Measurements from ENCODE around the gene PSMC4. TPM values are rescaled to one million over a fixed set of nuclear protein-coding genes. Genes with fewer than 3 reads are reported as not detected.
"Not testable (repeated sequence)": the region's sequence is repeated elsewhere in the genome, so short reads cannot be mapped to it uniquely, and the experiment has no call there.

Gene PSMC4
- total RNA-seq, 1 experiment from 2014 or later, result 105 TPM

- no peak for TF ChIP-seq CTCF (IDR thresholded peaks at IDR 0.05; ENCODE audit: unreplicated experiment)
- H3K9me3 Mint-ChIP-seq (ENCODE audit: unreplicated experiment), result no peaks in the 10 kb centered on the region
- intact Hi-C loops (cut with micrococcal nuclease), result no loop called here
- no peak overlapping the region for H3K4me3 Mint-ChIP-seq (ENCODE audit: unreplicated experiment)
- no peak for DNase-seq (ENCODE audit: unreplicated experiment)
- POLR2A ChIA-PET, result interaction anchor here (0.5 to 1.1 kb wide), 2 partner anchors 20 to 105 kb away, joined by 3 to 4 read pairs; partner anchors contain the start of genes FBL and PSMC4
- no peaks in the 10 kb centered on the region for H3K4me1 Mint-ChIP-seq (ENCODE audit: insufficient read depth, unreplicated experiment)
- BruUV-seq (replicated peaks), result no TSS peak
- no peaks in the 10 kb centered on the region for H3K27me3 Mint-ChIP-seq (ENCODE audit: insufficient read depth, unreplicated experiment)
- no peaks in the 10 kb centered on the region for H3K36me3 Mint-ChIP-seq (ENCODE audit: insufficient read depth, unreplicated experiment)
- no peak overlapping the region for H3K27ac Mint-ChIP-seq (ENCODE audit: low read depth, unreplicated experiment)
- CTCF ChIA-PET, result interaction anchor here (0.5 to 0.7 kb wide), 2 partner anchors 20 to 110 kb away, joined by 3 read pairs; partner anchors contain the start of gene PSMC4
Observed at GRCh38 chr19:39951065-39951650, 19.8 kb upstream of the PSMC4 start.

GRCh38 chr19:39951686-39952085 lies 19.3 kb upstream of the PSMC4 start:
- TF ChIP-seq CTCF (IDR thresholded peaks at IDR 0.05; ENCODE audit: unreplicated experiment), result no peak
- DNase-seq (ENCODE audit: unreplicated experiment), result peak; percentile 37
- Mint-ChIP-seq H3K4me1 (ENCODE audit: insufficient read depth, unreplicated experiment) (no peaks in the 10 kb centered on the region), H3K27me3 (ENCODE audit: insufficient read depth, unreplicated experiment) (no peaks in the 10 kb centered on the region), H3K27ac (ENCODE audit: low read depth, unreplicated experiment) (no peak overlapping the region), H3K36me3 (ENCODE audit: insufficient read depth, unreplicated experiment) (no peaks in the 10 kb centered on the region), H3K9me3 (ENCODE audit: unreplicated experiment) (no peaks in the 10 kb centered on the region), H3K4me3 (ENCODE audit: unreplicated experiment) (no peak overlapping the region)
- intact Hi-C loops (cut with micrococcal nuclease), result no loop called here
- ChIA-PET CTCF (interaction anchor here (0.7 kb wide), 1 partner anchor 19 kb away, joined by 3 read pairs; the partner anchor contains the start of gene PSMC4), POLR2A (interaction anchor here (1.1 kb wide), 1 partner anchor 19 kb away, joined by 4 read pairs; the partner anchor contains the start of gene PSMC4)
- BruUV-seq (replicated peaks), result no TSS peak

DNA sequence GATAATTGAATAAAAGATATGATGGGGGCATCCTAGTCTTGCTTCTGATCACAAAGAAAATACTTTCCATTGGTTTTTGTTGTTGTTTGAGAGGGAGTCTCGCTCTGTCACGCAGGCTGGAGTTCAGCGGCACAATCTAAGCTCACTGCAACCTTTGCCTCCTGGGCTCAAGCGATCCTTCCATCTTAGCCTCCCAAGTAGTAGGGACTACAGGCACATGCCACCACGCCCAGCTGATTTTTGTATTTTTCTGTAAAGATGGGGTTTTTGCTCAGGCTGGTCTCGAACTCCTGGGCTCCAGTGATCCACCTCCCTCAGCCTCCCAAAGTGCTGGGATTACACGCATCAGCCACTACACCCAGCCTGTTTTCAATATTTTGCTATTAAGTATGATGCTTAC lies 17.1 kb upstream of the PSMC4 start:
- DNase-seq (ENCODE audit: unreplicated experiment), result no peak
- H3K27me3 Mint-ChIP-seq (ENCODE audit: insufficient read depth, unreplicated experiment), result no peaks in the 10 kb centered on the region
- no peaks in the 10 kb centered on the region for H3K9me3 Mint-ChIP-seq (ENCODE audit: unreplicated experiment)
- POLR2A ChIA-PET, result interaction anchor here (0.6 kb wide), 1 partner anchor 680 kb away, joined by 3 read pairs; no protein-coding TSS in a partner anchor
- BruUV-seq (replicated peaks), result no TSS peak
- no peaks in the 10 kb centered on the region for H3K36me3 Mint-ChIP-seq (ENCODE audit: insufficient read depth, unreplicated experiment)
- H3K4me1 Mint-ChIP-seq (ENCODE audit: insufficient read depth, unreplicated experiment), result no peaks in the 10 kb centered on the region
- CTCF ChIA-PET, result interaction anchor here (1.0 kb wide), 1 partner anchor 16 kb away, joined by 4 read pairs; no protein-coding TSS in a partner anchor
- no peak overlapping the region for H3K27ac Mint-ChIP-seq (ENCODE audit: low read depth, unreplicated experiment)
- intact Hi-C loops (cut with micrococcal nuclease), result no loop called here
- H3K4me3 Mint-ChIP-seq (ENCODE audit: unreplicated experiment), result no peak overlapping the region
- TF ChIP-seq CTCF (IDR thresholded peaks at IDR 0.05; ENCODE audit: unreplicated experiment), result no peak

DNA sequence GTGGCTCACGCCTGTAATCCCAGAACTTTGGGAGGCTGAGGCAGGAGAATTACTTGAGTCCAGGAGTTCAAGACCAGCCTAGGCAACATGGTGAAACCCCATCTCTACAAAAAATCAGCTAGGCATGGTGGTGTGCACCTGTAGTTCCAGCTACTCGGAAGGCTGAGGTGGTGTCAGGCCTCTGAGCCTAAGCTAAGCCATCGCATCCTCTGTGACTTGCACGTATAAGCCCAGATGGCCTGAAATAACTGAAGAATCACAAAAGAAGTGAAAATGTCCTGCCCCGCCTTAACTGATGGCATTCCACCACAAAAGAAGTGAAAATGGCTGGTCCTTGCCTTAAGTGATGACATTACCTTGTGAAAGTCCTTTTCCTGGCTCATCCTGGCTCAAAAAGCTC lies 13.1 kb upstream of the PSMC4 start:
- intact Hi-C loops (cut with micrococcal nuclease); H3K9me3 Mint-ChIP-seq (ENCODE audit: unreplicated experiment); H3K27me3 Mint-ChIP-seq (ENCODE audit: insufficient read depth, unreplicated experiment); H3K36me3 Mint-ChIP-seq (ENCODE audit: insufficient read depth, unreplicated experiment); H3K4me1 Mint-ChIP-seq (ENCODE audit: insufficient read depth, unreplicated experiment); H3K27ac Mint-ChIP-seq (ENCODE audit: low read depth, unreplicated experiment); H3K4me3 Mint-ChIP-seq (ENCODE audit: unreplicated experiment); DNase-seq (ENCODE audit: unreplicated experiment); POLR2A ChIA-PET; BruUV-seq (replicated peaks): not testable (repeated sequence)
- CTCF ChIA-PET, result interaction anchor here (0.6 to 0.8 kb wide), 2 partner anchors 183 to 616 kb away, joined by 4 to 6 read pairs; no protein-coding TSS in a partner anchor

GRCh38 chr19:39958942-39959341 lies 12.0 kb upstream of the PSMC4 start:
- POLR2A ChIA-PET; H3K27ac Mint-ChIP-seq (ENCODE audit: low read depth, unreplicated experiment); H3K27me3 Mint-ChIP-seq (ENCODE audit: insufficient read depth, unreplicated experiment); CTCF ChIA-PET; BruUV-seq (replicated peaks); H3K4me1 Mint-ChIP-seq (ENCODE audit: insufficient read depth, unreplicated experiment); DNase-seq (ENCODE audit: unreplicated experiment); intact Hi-C loops (cut with micrococcal nuclease); H3K4me3 Mint-ChIP-seq (ENCODE audit: unreplicated experiment); H3K36me3 Mint-ChIP-seq (ENCODE audit: insufficient read depth, unreplicated experiment); H3K9me3 Mint-ChIP-seq (ENCODE audit: unreplicated experiment): not testable (repeated sequence)

DNA sequence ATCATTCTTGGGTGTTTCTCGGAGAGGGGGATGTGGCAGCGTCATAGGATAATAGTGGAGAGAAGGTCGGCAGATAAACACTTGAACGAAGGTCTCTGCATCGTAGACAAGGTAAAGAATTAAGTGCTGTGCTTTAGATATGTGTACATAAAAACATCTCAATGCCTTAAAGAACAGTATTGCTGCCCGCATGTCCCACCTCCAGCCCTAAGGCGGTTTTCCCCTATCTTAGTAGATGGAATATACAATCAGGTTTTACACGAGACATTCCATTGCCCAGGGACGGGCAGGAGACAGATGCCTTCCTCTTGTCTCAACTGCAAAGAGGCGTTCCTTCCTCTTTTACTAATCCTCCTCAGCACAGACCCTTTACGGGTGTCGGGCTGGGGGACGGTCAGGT lies 11.6 kb upstream of the PSMC4 start:
- H3K4me3 Mint-ChIP-seq (ENCODE audit: unreplicated experiment); intact Hi-C loops (cut with micrococcal nuclease); CTCF ChIA-PET; DNase-seq (ENCODE audit: unreplicated experiment); POLR2A ChIA-PET; BruUV-seq (replicated peaks); H3K27me3 Mint-ChIP-seq (ENCODE audit: insufficient read depth, unreplicated experiment); H3K4me1 Mint-ChIP-seq (ENCODE audit: insufficient read depth, unreplicated experiment); H3K9me3 Mint-ChIP-seq (ENCODE audit: unreplicated experiment); H3K27ac Mint-ChIP-seq (ENCODE audit: low read depth, unreplicated experiment); H3K36me3 Mint-ChIP-seq (ENCODE audit: insufficient read depth, unreplicated experiment): not testable (repeated sequence)
